Left lobe of liver (tissue), 2 donors: Measurements from ENCODE around the gene ZBTB44. TPM values are rescaled to one million over a fixed set of nuclear protein-coding genes. Genes with fewer than 3 reads are reported as not detected.

Source experiments
- ATAC-seq: fragments of 200-7000 bp; cut with Tn5 transposase; one replicate; pipeline ENCODE4 v1.9.1; 2020; ENCODE audit warnings: mild to moderate bottlenecking, moderate library complexity
- DNase-seq: peaks from one replicate; pipeline ENCODE4 v3.0.0-alpha.2; 2020; ENCODE audit warnings: low spot score
- total RNA-seq: library from RNA; stranded (reverse); gene quantifications from one replicate; pipeline ENCODE4 v1.2.1, GENCODE V29; 2021
- donor health status: DM: no; HTN: no; CAD: no; lungs with moderate emphysema.
- donor health status: DM: no; HTN: yes; CAD: no.

Gene ZBTB44
- total RNA-seq, 1 donor from 2014 or later = 17.1 TPM

- no peak for DNase-seq
Observed at GRCh38 chr11:130180491-130180890, 134.2 kb downstream of the ZBTB44 start.

GRCh38 chr11:130179396-130180306, 135.1 kb downstream of the ZBTB44 start:
- ATAC-seq = peak; percentile 3

More at GRCh38 chr11:130180491-130180890, 134.2 kb downstream of the ZBTB44 start:
- ATAC-seq = no peak

GRCh38 chr11:130178441-130179339, 136.0 kb downstream of the ZBTB44 start:
- DNase-seq = peak; percentile 62
- ATAC-seq = peak; percentile 17

More at GRCh38 chr11:130179396-130180306, 135.1 kb downstream of the ZBTB44 start:
- peak; percentile 56 for DNase-seq

GRCh38 chr11:130177782-130178181, 136.9 kb downstream of the ZBTB44 start:
- no peak for ATAC-seq
- no peak for DNase-seq

Other genes with a start within 250 kb of the ZBTB44 start
- 214 TPM for gene APLP2, start 245.0 kb downstream of the ZBTB44 start, total RNA-seq
- gene ST14, start 155.1 kb downstream of the ZBTB44 start, total RNA-seq = 3.7 TPM
- gene ADAMTS8, start 113.7 kb upstream of the ZBTB44 start, total RNA-seq = 0.15 TPM
- 0.15 TPM for gene ADAMTS15, start 133.7 kb upstream of the ZBTB44 start, total RNA-seq